CD1c-positive myeloid dendritic cell (primary cell): ENCODE measurements around the gene PSMC3.

ENCODE experiments used
- DNase-seq: peaks from one replicate; pipeline ENCODE4 v3.0.0-alpha.2; 2016; ENCODE audit errors: extremely low spot score

Gene PSMC3

DNA sequence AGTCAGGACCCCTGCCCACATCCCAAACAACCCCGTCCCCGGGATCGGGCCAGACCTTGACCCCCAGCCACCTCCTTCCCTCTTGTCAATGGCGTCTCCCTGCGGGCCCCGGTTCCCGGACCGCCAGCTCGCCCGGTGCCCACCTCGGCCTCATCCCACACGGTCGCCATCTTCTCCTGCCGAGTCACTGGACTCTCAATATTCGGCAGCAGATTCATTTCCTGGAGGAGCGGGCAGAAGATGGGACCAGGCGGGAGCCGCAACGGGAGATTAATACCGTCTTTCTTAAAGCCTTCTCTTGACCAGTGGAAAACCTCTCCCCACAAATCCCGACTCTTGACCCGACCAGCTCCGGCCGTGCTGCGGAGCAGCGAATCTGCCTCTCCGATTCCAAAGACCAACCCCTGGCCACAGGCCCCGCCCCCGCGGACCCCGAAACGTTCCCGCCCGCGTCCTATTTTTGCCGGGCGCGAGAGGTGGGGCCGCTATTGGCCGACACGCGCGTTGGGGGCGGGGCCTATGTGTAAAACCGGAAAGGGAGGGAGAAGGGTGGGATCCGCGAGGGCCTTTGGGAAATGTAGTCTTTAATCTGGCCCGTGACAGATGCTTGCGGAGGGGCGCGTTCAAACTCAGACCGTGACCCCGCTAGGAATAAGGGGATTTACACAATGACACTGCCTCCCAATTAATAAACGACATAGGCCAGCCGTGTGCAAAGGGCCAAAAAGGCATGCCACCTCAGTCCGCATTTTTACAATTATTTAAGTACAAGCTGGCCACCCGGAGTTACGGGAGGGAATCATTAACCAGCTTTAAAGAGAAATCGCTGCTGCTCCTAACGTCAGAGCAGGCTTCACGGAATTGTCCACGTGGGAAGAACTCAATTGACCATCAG lies at the start of gene PSMC3:
PSMC3 (minus strand) TSS at position 378 of the 895 bp plus-strand sequence; CDS start at position 218, 160 bp downstream.
- peak; percentile 99 for DNase-seq

DNA sequence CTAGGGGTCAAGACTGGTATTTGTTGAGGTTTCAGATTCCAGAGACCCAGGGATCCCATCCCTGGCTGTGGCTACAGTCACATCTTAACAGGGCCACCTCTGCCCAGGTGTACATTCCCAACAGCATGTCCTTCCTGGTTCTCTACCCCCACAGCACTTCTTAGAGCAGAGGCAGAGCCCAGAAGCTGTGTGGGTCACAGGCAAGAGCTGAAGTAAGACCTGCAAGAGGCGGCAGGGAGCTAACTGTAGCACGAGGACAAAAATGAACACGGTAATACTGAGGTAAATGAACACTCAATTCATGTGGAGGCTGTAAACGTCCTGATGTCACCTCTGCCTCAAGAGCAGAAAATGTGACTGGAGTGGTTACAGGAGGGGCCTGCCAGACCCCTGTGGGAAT lies 44.4 kb upstream of the PSMC3 start:
- no peak for DNase-seq

DNA sequence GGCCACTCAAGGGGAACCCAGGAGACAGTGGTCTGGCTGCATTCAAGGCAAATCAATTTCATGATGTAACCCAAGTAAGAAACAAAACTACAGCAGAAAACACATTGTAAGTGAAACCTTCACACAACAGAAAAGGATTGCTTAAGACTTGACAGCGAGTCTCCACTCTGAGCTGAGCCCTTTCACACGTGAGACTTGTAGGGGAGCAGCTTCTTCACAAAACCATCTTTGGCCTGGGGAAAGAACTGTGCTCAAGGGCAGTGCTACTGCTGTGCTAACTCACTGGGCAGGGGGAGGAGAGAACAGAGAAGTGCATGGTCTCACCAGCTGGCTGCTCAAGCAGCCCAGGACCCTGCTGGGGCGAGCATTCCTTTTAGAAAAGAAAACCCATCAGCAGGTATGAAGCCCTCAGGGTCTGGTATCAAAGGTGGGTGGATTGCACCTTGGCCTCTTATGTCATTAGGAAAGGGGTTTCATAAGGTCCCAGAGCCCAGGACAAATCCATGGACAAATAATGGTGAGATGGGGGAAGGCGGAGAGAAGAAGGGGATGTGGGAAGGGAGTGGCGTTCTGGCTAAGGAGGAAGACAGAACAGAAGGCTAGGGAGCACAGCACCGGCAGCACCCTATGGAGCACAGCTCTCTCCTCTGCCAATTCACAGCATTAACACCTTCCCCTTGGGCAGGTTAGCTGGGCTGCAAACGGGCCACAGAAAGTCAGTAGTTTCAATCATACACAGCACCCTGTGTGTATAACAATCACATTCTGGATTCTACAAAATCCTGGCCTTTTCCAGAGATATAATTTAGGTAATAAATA lies 43.3 kb upstream of the PSMC3 start:
- DNase-seq: peak; percentile 16

DNA sequence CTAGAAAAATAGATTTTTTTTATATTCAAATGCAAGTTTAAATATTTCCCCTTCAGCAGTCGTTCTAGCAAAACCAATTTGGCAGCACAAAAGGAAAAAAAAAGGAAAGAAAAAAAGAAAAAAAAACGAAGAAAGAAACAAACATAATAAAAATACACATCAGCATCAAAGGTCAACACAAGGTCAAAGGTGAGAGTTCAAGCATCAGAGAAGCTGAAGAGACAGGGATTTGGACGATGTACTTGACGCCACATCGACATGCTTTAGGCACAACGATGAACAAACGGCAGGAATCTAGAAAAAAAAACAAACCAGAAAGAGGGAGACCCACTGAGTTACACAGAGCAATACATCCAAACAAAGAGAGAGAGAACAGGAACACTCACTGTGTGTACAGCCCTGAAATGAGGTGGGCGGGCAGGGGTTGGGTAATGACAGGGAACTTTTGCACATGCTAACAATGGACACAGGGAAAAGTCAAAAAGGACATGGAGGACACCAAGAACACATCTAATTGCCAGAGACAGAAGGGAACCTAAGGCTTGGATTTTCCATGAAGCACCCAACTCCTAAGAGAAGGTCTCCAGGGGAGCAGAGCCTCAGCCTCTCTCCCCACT lies 42.5 kb upstream of the PSMC3 start:
- peak; percentile 68 for DNase-seq

DNA sequence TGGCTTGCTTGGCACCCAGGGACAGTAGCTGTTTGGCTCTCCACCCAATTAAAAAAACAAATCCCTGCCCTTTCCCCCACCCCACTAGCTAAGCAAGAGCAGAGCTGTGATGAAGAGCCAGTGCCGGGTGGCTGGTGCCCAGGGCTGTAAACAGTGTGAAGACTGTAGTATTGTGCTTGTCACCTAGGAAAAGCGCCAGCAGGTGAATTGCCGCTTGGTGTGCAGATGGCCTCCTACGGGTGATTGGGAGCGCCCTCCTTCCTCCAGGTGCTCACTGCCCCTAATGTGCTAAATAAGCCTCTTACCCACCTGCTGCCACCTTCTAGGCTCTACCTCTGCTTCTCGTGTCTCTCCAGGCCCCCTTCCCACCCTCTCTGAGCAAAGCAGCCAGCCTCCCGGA lies 41.1 kb upstream of the PSMC3 start:
- DNase-seq: no peak

DNA sequence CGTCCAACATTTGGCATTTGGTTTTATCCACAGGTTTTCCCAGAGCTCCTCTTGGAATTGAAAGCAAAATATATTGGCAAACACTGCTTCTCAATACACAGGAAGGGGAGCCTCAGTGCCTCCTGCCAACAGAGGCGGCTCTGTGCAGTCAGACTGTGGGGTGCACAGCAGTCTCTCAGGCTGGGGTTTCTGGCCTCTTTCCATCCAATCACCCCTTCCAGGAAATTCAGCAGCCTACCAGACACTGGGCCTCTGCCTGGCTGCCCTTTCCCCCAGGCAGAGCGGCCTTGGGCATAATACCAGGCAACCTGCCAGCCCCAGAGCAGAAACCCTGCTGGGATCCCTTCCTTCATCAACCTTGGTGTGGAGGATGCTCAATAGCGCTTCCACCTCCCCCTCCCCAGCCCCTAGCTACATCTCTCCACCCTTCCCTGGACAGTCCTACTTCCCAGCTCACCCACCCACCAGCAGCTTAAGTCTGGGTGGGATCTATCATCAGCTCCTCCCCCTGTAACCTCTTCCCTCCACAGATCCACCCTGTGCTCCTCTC lies 40.5 kb upstream of the PSMC3 start:
- DNase-seq: no peak

DNA sequence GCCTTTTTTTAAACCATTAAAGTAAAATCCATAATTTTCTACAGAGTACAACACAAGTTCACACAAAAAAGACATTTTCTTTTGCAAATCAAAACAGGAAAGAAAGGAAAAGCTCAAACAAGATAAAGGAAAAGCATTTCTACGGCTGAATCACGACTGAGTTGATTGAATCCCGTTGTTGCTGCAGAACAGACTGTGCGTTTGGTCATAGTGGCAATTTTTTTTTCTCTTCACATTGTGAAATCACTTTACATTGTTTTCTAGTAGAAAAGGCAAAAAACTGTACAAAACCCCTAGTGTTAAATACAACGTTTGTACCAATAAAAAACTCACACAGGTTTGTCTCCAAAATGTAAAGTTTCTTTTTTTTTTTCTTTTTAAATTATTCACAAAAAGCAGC lies 40.0 kb upstream of the PSMC3 start:
- DNase-seq: no peak

DNA sequence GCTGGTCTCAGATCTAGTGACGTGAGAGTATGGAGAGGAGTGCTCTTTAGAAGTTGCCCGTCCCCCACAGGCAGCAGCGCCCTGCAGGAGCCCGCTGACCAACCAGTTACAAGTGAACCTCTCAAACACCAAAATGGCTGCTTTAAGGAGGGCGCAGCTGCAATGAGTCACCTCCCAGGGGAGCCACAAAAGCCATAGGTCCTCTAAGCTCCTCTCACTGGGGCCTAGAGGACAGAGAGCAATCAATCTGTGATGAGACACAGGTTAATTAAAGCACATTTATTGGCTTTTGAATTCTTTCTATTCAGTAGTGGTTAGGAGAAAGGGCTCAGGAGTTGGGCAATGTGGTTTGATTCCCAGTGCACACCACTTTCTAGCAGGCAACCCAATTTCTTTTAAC lies 38.2 kb upstream of the PSMC3 start:
- DNase-seq: no peak

DNA sequence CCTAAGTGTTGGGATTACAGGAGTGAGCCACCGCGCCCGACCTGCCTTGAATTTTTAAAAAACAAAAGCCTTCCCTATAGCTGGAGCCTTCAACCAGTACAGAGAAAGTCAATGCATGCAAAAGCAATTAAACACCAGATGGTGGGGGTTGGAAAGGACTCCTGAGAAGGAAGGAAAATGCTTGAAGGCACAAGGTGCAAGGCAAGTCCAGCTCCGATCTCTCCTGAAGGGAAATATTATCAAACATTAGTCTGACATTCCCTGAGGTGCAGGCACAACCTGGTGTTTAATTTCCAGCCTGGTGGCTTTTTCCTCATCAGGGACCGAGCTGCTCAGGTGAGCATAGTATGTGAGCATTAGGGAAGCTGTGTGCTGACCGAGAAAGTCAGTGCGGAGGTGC lies 35.6 kb upstream of the PSMC3 start:
- DNase-seq: no peak

DNA sequence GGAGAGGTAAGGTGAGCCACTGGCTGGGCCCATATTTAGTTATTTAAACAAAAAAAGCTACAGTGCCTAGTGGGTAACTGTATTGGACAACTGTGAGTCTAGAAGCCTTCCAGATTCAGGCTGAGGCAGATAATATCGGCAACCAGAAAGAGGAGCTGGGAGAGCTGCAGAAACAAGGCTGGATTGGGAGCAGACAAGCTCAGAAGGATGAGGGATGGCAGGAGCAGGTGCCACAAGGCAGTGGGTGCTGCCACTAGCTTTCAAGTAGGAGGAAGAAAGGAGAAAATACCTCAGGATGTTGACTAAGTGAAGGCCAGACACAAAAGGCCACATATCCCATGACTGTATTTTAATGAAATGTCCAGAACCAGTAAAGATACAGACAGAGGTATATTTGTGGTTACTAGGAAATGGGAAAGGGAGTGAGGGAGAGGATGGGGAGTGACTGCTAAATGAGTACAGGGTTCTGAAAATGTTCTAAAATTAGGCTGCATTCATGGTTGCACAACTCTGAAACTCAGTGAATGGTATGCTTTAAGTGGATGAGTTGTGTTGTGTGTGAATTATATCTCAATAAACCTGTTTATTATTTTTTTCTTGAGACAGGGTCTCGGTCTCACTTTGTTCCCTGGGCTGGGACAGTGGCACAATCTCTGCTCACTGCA lies 34.5 kb upstream of the PSMC3 start:
- DNase-seq: no peak

DNA sequence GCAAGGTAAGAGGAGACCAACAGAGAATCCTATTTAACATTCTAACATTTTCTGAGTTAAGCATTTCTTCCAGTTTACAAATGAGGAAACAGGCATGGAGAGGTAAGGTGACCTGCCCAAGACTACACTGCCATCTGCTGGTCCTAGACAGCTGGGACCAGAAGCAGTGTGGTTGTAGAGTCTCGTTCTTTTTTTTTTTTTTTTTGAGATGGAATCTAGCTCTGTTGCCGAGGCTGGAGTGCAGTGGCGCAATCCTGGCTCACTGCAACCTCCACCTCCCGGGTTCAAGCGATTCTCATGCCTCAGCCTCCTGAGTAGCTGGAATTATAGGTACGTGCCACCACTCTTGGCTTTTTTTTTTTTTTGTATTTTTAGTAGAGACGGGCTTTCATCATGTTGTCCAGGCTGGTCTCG lies 28.0 kb upstream of the PSMC3 start:
- DNase-seq: peak; percentile 75

DNA sequence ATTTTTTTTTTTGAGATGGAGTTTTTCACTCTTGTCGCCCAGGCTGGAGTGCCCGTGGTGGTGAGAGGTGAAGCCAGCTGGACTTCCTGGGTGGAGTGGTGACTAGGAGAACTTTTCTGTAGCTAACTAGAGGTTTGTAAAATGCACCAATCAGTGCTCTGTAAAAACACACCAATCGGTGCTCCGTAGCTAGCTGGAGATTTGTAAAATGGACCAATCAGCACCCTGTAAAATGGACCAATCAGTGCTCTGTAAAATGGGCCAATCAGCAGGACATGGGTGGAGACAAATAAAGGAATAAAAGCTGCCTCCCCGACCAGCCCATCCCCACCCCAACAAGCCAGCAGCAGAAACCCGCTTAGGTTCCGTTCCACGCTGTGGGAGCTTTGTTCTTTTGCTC lies 27.1 kb upstream of the PSMC3 start:
- no peak for DNase-seq

DNA sequence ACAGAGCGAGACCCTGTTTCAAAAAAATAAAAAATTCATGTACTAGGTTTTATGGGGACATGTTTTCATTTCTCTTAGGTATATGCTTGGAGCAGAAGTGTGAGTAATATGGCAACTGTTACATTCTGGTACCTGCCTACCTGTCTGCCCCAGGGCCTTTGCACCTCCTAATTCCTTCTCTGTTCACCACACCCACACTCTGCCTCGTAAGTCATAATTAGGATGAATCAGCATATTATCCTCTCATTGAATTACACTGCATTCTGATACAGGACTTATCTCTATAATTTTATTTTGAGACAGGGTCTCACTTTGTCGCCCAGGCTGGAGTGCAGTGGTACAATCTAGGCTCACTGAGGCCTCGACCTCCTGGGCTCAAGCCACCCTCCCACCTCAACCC lies 25.8 kb upstream of the PSMC3 start:
- no peak for DNase-seq

DNA sequence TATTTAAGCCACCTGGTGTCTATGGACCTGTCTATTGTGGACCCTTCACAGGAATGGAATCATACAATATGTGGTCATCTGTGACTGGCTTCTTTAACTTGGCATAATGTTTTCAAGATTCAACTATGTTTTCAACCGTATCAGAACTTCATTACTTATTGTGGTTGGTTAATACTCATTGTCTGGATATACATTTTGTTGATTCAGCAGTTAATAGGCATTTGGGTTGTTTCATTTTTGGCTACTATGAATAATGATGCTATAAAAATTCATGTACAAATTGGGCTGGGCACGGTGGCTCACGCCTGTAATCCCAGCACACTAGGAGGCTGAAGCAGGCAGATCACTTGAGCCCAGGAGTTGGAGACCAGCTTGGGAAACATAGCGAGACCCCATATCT lies 25.2 kb upstream of the PSMC3 start:
- no peak for DNase-seq

DNA sequence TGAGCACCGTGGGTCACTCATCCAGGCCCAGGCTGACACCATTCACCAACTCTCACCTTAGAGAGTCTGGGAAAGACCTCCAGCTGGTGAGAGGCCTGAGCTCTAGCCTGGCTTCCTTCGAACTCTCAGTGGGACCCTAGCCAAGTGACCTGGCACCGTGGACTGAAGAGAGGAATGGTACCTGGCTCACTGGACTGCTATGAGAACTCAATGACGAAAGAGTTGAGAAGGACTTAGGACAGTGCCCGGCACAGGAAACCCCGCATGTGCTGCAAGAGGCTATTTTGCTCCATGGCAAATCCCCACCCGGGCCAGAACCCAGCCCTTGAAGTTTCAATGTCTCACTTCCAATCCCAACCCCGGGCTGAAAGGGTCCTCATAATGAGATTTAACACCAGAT lies 23.3 kb upstream of the PSMC3 start:
- DNase-seq: no peak

DNA sequence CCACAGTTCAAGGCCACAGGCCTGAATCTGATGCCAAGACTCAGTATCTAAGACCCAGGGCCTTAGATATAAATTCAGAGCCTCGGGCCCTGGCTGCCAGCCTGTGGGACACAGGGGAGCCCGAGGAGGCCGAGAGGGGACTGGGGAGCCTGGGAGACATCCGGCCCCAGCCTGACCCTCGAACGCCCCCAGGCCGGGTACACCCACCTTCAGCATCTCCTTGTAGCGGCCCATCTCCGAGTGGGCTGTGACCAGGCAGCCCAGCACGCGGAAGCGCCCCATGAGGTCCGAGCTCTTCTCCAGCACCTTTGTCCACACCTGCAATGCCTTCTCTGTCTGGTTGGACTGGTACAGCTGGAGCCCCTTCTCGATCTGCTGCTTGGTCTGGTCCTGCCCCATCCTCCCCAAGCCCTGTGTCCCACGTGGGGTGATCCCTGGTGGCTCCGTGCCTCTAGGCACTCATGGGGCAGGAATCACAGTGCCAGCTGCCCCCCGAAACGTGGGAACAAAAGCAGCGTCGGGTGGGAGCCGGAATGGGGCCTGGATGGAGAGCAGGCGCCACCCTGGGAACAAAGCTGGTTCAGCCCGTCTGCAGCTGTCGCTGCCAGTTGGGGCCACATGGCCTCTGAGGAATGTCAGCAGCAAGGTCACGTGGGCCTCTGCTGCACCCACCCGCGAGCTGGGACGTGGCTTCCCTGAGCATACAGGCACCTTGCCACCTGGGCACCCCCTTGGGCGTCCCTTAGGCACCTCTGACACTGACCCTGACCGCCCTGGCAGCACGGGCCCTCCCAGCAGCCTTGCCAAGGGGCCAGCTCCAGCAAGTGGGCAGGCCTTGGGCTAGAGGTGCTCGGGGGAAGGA lies 22.6 kb upstream of the PSMC3 start, which contains the start of gene RAPSN:
RAPSN (minus strand) TSS at position 571 of the 862 bp plus-strand sequence; CDS start at position 399, 172 bp downstream.
- no peak for DNase-seq

DNA sequence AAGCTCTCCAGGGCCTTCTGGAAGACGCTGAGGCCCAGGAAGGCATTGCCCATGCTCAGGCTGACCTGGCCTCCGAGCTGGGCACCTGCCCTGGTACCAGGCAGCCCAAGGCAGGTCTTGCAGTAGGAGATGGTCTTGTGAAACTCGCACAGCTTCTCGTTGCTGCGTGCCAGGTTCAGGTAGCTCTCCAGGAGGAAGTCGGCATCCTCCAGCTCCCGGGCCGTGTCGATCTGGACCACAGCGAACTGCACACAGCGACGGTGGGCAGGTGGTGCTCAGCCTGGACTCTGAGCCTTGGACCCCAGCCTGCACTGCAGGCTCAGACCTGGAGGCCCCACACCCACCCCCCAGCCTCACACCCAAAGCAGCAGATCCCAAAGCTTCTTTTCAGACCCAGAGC lies 21.7 kb upstream of the PSMC3 start:
- DNase-seq: no peak

DNA sequence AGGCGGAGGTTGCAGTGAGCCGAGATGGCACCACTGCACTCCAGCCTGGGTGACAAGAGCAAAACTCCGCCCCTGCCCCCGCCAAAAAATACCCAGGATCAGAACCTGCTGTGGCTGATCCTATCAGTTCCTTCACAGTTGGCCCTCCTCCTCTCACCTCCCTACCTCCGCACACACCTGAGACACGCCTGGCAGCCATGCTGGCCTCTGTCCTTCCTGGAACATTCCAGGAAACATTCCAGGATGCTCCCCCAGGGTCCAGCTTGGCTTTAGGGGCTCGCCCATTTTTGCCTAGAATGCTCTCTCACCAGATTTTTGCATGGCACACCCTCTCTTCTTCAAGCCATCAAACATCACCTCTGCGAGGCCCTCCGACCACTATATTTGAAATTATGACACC lies 20.6 kb upstream of the PSMC3 start:
- DNase-seq: no peak

DNA sequence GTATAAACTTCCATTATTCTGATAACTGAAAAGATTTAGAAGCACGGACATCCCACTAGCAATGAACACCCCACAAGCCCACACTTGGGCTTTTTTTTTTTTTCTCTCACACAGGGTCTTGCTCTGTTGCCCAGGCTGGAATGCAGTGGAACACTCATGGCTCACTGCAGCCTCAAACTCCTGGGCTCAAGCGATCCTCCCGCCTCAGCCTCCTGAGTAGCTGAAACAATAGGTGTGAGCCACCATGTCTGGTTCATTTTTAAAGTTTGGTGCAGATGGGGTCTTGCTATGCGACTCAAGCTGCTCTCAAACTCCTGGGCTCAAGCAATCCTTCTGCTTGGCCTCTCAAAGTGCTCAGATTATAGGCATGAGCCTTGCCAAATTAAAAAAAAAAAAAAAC lies 19.6 kb upstream of the PSMC3 start:
- DNase-seq: no peak

DNA sequence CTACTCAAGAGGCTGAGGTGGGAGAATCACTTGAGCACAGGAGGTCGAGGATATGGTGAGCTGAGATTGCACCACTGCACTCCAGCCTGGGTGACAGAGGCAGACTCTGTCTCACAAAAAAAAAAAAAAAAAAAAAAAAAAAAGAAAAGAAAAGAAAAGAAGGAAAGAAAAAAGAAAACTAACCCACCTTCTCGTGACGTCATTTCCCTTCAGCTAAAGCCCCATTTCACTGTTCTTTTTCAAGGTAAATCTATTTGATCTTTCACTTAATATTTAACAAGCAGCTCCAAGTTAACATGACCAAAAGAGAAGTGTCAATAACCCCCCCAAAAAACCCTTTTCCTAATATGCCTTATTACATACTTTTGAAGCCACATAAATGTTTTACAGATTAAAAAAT lies 17.6 kb upstream of the PSMC3 start:
- DNase-seq: no peak
